ENCODE data around the gene MYOF. TPM values are rescaled to one million over a fixed set of nuclear protein-coding genes. Genes with fewer than 3 reads are reported as not detected.
"Not testable (repeated sequence)": the region's sequence is repeated elsewhere in the genome, so short reads cannot be mapped to it uniquely, and the experiment has no call there.

The MYOF gene
- polyA plus RNA-seq, 3 donors, result 9.7 to 29.1 (median 14.5) TPM

DNA sequence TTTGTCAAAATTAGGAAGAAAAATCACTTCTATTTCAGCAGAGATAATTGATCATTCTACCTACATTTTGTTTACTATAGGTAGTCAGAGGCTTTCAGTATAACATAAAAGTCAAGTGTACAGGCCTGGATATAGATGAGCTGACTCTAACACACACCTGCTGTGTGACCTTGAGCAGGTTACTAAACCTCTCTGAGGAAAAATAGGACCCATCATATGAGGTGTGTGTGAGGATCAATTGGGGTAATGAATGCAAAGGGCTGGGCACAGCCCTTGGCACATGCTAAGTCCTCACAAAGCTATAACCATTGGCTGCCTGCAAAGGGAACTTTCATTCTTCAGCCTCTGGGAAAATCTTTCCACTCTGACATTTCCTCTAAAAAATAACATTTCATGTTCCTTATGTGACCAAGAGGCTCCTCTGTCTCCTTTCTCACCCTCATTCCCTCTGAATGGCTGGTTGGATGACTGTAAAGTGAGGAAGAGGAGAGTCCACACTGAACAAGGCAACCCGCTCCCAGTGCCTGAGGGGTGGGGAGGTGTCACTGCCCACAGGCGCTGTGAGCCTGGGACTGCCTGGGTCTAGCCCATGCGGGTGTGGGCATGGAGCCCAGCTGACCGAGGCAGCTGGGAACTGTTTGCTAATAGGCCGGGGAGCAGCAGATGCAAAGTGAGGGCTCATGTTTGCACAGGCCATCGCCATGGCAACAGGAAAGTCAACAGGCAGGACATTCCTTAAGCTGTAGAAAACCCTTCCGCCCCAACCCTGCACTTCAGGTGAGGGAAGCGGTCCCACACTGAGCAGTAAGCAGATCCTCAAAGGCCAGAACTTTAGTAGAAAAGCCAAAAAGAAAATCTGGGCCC is 36.8 kb downstream of the MYOF start:
- peaks cover 6 to 74% of the 10 kb centered on the region in 2 donors for H3K36me3 ChIP-seq (replicated peaks in 1 of 2; ENCODE audit: control insufficient read depth in 1 of 2, insufficient read depth in 2 of 2, low read length in 2 of 2)
- 71% methylated on average over 6 of the region's 8 CpGs for WGBS (ENCODE audit: insufficient coverage)
- no peaks in the 10 kb centered on the region for H3K9me3 ChIP-seq (replicated peaks in 1 of 2; ENCODE audit: control insufficient read depth in 1 of 2, insufficient read depth in 1 of 2, low read length in 2 of 2)
- peaks cover 6% of the 10 kb centered on the region for H4K20me1 ChIP-seq (ENCODE audit: insufficient read depth, low read length)
- Mint-ChIP-seq H3K4me1 (peaks cover 42% of the 10 kb centered on the region), H3K36me3 (peaks cover 56 to 71% of the 10 kb centered on the region in 2 donors), H3K27me3 (ENCODE audit: low read depth in 3 of 3) (no peaks in the 10 kb centered on the region), H3K27ac (peak overlapping the region in 5 of 7 donors; percentile 2 to 79 (median 50)), H3K9me3 (peaks cover 0 to 3% (median 0%) of the 10 kb centered on the region in 7 donors), H3K4me3 (no peak overlapping the region)
- H3K27me3 ChIP-seq (ENCODE audit: control insufficient read depth in 2 of 2, insufficient read depth in 2 of 2, low read length in 2 of 2), result no peaks in the 10 kb centered on the region
- no peak overlapping the region for H2AFZ ChIP-seq (ENCODE audit: insufficient read depth, low read depth, low read length, poor library complexity, severe bottlenecking)
- intact Hi-C loops (cut with micrococcal nuclease), result loop anchor here in 1 of 2 donors (5.0 kb wide), 1 partner anchor 37 kb away; the partner anchor contains the start of gene MYOF
- no peak overlapping the region for H3K9ac ChIP-seq (ENCODE audit: insufficient read depth, low read length, poor library complexity, severe bottlenecking)
- no peak overlapping the region for H3K27ac ChIP-seq (ENCODE audit: low read depth in 1 of 2, low read length in 2 of 2)
- H3K4me1 ChIP-seq (ENCODE audit: control insufficient read depth in 1 of 2, insufficient read depth in 2 of 2, low read length in 2 of 2), result peaks cover 26 to 28% of the 10 kb centered on the region in 2 donors
- peak in 1 of 3 donors; percentile 26 for DNase-seq
- peaks cover 13% of the 10 kb centered on the region for H3K79me2 ChIP-seq (ENCODE audit: insufficient read depth, low read length)
- no peak for TF ChIP-seq CTCF (IDR thresholded peaks at IDR 0.05)
- H3K4me2 ChIP-seq (replicated peaks; ENCODE audit: extremely low read depth, low read length, poor library complexity, severe bottlenecking), result no peak overlapping the region
- no peak overlapping the region for H3K4me3 ChIP-seq (replicated peaks in 1 of 3; ENCODE audit: low read depth in 2 of 3, low read length in 3 of 3)

DNA sequence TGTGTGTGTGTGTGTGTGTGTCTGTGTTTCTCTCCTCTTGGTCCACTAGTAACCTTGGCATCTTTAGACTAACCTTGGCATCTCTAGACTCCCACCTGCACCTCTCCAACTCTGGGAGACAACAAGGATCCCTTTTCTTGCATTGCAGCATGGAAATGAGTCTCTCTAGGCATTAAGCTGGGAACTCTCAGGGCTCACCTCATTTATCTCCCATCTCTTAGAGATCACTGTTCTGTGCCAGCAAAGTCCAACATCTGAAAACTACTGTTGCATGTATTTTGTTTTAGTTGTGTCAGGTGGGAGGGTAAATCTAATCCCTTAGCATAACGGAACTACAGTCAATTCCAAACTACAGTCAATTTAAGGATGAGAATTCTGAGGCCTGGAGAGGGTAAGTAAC is 38.7 kb downstream of the MYOF start:
- Histone ChIP-seq H3K4me1 (ENCODE audit: control insufficient read depth in 1 of 2, insufficient read depth in 2 of 2, low read length in 2 of 2) (peaks cover 26 to 28% of the 10 kb centered on the region in 2 donors), H3K9ac (ENCODE audit: insufficient read depth, low read length, poor library complexity, severe bottlenecking) (no peak overlapping the region), H3K9me3 (replicated peaks in 1 of 2; ENCODE audit: control insufficient read depth in 1 of 2, insufficient read depth in 1 of 2, low read length in 2 of 2) (no peaks in the 10 kb centered on the region), H3K27me3 (ENCODE audit: control insufficient read depth in 2 of 2, insufficient read depth in 2 of 2, low read length in 2 of 2) (no peaks in the 10 kb centered on the region), H3K36me3 (replicated peaks in 1 of 2; ENCODE audit: control insufficient read depth in 1 of 2, insufficient read depth in 2 of 2, low read length in 2 of 2) (peaks cover 0 to 73% of the 10 kb centered on the region in 2 donors), H4K20me1 (ENCODE audit: insufficient read depth, low read length) (peaks cover 6% of the 10 kb centered on the region), H3K4me3 (replicated peaks in 1 of 3; ENCODE audit: low read depth in 2 of 3, low read length in 3 of 3) (no peak overlapping the region), H3K79me2 (ENCODE audit: insufficient read depth, low read length) (peaks cover 25% of the 10 kb centered on the region), H2AFZ (ENCODE audit: insufficient read depth, low read depth, low read length, poor library complexity, severe bottlenecking) (no peak overlapping the region), H3K4me2 (replicated peaks; ENCODE audit: extremely low read depth, low read length, poor library complexity, severe bottlenecking) (no peak overlapping the region), H3K27ac (ENCODE audit: low read depth in 1 of 2, low read length in 2 of 2) (no peak overlapping the region)
- TF ChIP-seq CTCF (IDR thresholded peaks at IDR 0.05), result no peak
- WGBS (ENCODE audit: insufficient coverage), result no CpG with 5 or more reads among the region's 1 CpG
- Mint-ChIP-seq H3K4me3 (no peak overlapping the region), H3K27me3 (ENCODE audit: low read depth in 3 of 3) (no peaks in the 10 kb centered on the region), H3K36me3 (peaks cover 56 to 62% of the 10 kb centered on the region in 2 donors), H3K4me1 (peaks cover 43% of the 10 kb centered on the region), H3K9me3 (peaks cover 0 to 3% (median 0%) of the 10 kb centered on the region in 7 donors), H3K27ac (peak overlapping the region in 4 of 7 donors; percentile 2 to 81 (median 60))
- intact Hi-C loops (cut with micrococcal nuclease), result no loop called here
- DNase-seq, result no peak

GRCh38 chr10:93442721-93443120 is 39.4 kb downstream of the MYOF start:
- DNase-seq; H4K20me1 ChIP-seq (ENCODE audit: insufficient read depth, low read length); H3K9ac ChIP-seq (ENCODE audit: insufficient read depth, low read length, poor library complexity, severe bottlenecking); H3K27me3 Mint-ChIP-seq (ENCODE audit: low read depth in 3 of 3); H3K27me3 ChIP-seq (ENCODE audit: control insufficient read depth in 2 of 2, insufficient read depth in 2 of 2, low read length in 2 of 2); H3K9me3 Mint-ChIP-seq; H2AFZ ChIP-seq (ENCODE audit: insufficient read depth, low read depth, low read length, poor library complexity, severe bottlenecking); H3K4me3 Mint-ChIP-seq; intact Hi-C loops (cut with micrococcal nuclease); H3K4me3 ChIP-seq (replicated peaks in 1 of 3; ENCODE audit: low read depth in 2 of 3, low read length in 3 of 3); H3K9me3 ChIP-seq (replicated peaks in 1 of 2; ENCODE audit: control insufficient read depth in 1 of 2, insufficient read depth in 1 of 2, low read length in 2 of 2); H3K4me2 ChIP-seq (replicated peaks; ENCODE audit: extremely low read depth, low read length, poor library complexity, severe bottlenecking): not testable (repeated sequence)
- H3K36me3 Mint-ChIP-seq, result peaks cover 56 to 62% of the 10 kb centered on the region in 2 donors
- peaks cover 51% of the 10 kb centered on the region for H3K4me1 Mint-ChIP-seq
- Histone ChIP-seq H3K36me3 (replicated peaks in 1 of 2; ENCODE audit: control insufficient read depth in 1 of 2, insufficient read depth in 2 of 2, low read length in 2 of 2) (peaks cover 0 to 66% of the 10 kb centered on the region in 2 donors), H3K79me2 (ENCODE audit: insufficient read depth, low read length) (peaks cover 31% of the 10 kb centered on the region), H3K4me1 (ENCODE audit: control insufficient read depth in 1 of 2, insufficient read depth in 2 of 2, low read length in 2 of 2) (peaks cover 32 to 33% of the 10 kb centered on the region in 2 donors), H3K27ac (ENCODE audit: low read depth in 1 of 2, low read length in 2 of 2) (peak overlapping the region; percentile 11 to 88)
- peak overlapping the region in 6 of 7 donors; percentile 40 to 94 (median 72) for H3K27ac Mint-ChIP-seq
- 100% methylated on average over 4 of the region's 10 CpGs for WGBS (ENCODE audit: insufficient coverage)
